GM12878 (cell line): ENCODE results near the gene SRP14.

Experiments used
- CBX3 ChIP-seq: fragments of 200-600 bp; sonication (generic); IDR thresholded peaks from 2 replicates; pipeline ENCODE4 v1.6.1; 2016; ENCODE audit warnings: low read depth, borderline replicate concordance
- CEBPB ChIP-seq, 2 experiments: fragments of 150-350 bp in 1 of 2; IDR thresholded peaks; 2 replicates each; pipeline ENCODE4 v1.6.1; 2012 to 2014; ENCODE audit warnings: low read depth in 2 of 2, low read length in 2 of 2, borderline replicate concordance in 1 of 2, inconsistent platforms in 1 of 2
- CHD4 ChIP-seq: fragments of 200-600 bp; sonication (generic); IDR thresholded peaks from 2 replicates; pipeline ENCODE4 v1.6.1; 2016; ENCODE audit warnings: mild to moderate bottlenecking
- CREB1 ChIP-seq: IDR thresholded peaks from 2 replicates; pipeline ENCODE4 v1.6.1; 2012; ENCODE audit warnings: low read depth, mild to moderate bottlenecking, inconsistent platforms
- EZH2 ChIP-seq: IDR thresholded peaks from 2 replicates; pipeline ENCODE4 v1.6.1; 2012; ENCODE audit warnings: low read depth, mild to moderate bottlenecking, control low read depth, inconsistent platforms, low read length, borderline replicate concordance; ENCODE audit not compliant: control insufficient read depth
- FOS ChIP-seq: IDR thresholded peaks from 3 replicates; pipeline ENCODE4 v1.6.1; 2011; ENCODE audit warnings: borderline replicate concordance; ENCODE audit not compliant: insufficient read length; ENCODE audit errors: extremely low read depth
- LARP7 ChIP-seq: fragments of 450-650 bp; IDR thresholded peaks from 2 replicates; pipeline ENCODE4 v1.6.1; 2017; ENCODE audit warnings: mild to moderate bottlenecking
- NR2C2 ChIP-seq: IDR thresholded peaks from 2 replicates; pipeline ENCODE4 v1.6.1; 2011; ENCODE audit warnings: borderline replicate concordance, low read depth; ENCODE audit not compliant: control insufficient read depth, insufficient read length
- RAD21 ChIP-seq: IDR thresholded peaks from 2 replicates; pipeline ENCODE4 v1.6.1; 2011; ENCODE audit warnings: mild to moderate bottlenecking, low read depth, low read length, moderate library complexity; ENCODE audit not compliant: insufficient read depth
- SMAD1 ChIP-seq: fragments of 450-650 bp; IDR thresholded peaks from 2 replicates; pipeline ENCODE4 v1.6.1; 2018; ENCODE audit warnings: mild to moderate bottlenecking, low read depth; ENCODE audit not compliant: partially characterized antibody
- ZNF384 ChIP-seq: IDR thresholded peaks from 2 replicates; pipeline ENCODE4 v1.6.1; 2012; ENCODE audit warnings: low read depth, mild to moderate bottlenecking, low read length, improper control_type of control experiment, borderline replicate concordance
- TF ChIP-seq, protein P1 (sequence below), 3 experiments: IDR thresholded peaks in 2 of 3; conservative IDR thresholded peaks in 1 of 3; 2 replicates each; pipeline ENCODE4 v1.5.1; 2011; ENCODE audit warnings: low read depth in 3 of 3, low read length in 3 of 3, mild to moderate bottlenecking in 3 of 3, control low read depth in 2 of 3, moderate library complexity in 2 of 3, inconsistent platforms in 1 of 3, mixed read lengths in 1 of 3; ENCODE audit not compliant: control insufficient read depth in 2 of 3, insufficient read depth in 1 of 3; ENCODE audit errors: extremely low read depth in 1 of 3
- TF ChIP-seq, protein P2 (sequence below): IDR thresholded peaks from 2 replicates; pipeline ENCODE4 v1.6.1; 2011; ENCODE audit warnings: borderline replicate concordance, low read depth, mild to moderate bottlenecking, moderate library complexity, mixed read lengths, low read length; ENCODE audit not compliant: insufficient read depth; ENCODE audit errors: extremely low read length

DNA sequence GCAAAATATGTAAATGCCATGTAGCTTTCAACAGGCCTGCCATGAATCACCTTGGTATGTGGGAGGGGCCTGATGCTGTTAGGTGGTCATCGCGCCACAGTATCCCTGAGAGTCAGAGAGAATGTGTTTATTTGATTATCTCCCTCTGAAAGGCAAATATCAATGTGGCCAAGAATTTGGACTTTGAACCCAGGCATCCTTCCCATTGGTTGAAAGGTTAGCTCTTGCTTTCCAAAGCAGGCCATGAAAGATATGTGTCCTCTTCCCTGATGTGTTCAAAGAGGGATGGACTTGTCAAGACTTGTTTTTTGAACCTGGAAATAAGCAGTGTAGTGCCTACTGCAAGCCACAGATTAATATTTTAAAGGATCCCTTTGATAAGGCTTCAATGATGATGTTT lies 36.7 kb downstream of the SRP14 start:
- TF ChIP-seq RAD21, result no peak
- TF ChIP-seq FOS, result no peak
- TF ChIP-seq, protein P1, sequence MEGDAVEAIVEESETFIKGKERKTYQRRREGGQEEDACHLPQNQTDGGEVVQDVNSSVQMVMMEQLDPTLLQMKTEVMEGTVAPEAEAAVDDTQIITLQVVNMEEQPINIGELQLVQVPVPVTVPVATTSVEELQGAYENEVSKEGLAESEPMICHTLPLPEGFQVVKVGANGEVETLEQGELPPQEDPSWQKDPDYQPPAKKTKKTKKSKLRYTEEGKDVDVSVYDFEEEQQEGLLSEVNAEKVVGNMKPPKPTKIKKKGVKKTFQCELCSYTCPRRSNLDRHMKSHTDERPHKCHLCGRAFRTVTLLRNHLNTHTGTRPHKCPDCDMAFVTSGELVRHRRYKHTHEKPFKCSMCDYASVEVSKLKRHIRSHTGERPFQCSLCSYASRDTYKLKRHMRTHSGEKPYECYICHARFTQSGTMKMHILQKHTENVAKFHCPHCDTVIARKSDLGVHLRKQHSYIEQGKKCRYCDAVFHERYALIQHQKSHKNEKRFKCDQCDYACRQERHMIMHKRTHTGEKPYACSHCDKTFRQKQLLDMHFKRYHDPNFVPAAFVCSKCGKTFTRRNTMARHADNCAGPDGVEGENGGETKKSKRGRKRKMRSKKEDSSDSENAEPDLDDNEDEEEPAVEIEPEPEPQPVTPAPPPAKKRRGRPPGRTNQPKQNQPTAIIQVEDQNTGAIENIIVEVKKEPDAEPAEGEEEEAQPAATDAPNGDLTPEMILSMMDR (IDR thresholded peaks at IDR 0.05 in 2 of 3, conservative IDR thresholded peaks at IDR 0.05 in 1 of 3; ENCODE audit: control insufficient read depth in 2 of 3, extremely low read depth in 1 of 3, insufficient read depth in 1 of 3, low read depth in 3 of 3, low read length in 3 of 3), result no peak
- TF ChIP-seq CEBPB (IDR thresholded peaks at IDR 0.05; ENCODE audit: borderline replicate concordance in 1 of 2, low read depth in 2 of 2, low read length in 2 of 2), result no peak
- TF ChIP-seq EZH2, result no peak
- TF ChIP-seq NR2C2, result no peak
- no peak for TF ChIP-seq ZNF384
- TF ChIP-seq LARP7, result no peak
- TF ChIP-seq CREB1, result no peak
- TF ChIP-seq, protein P2, sequence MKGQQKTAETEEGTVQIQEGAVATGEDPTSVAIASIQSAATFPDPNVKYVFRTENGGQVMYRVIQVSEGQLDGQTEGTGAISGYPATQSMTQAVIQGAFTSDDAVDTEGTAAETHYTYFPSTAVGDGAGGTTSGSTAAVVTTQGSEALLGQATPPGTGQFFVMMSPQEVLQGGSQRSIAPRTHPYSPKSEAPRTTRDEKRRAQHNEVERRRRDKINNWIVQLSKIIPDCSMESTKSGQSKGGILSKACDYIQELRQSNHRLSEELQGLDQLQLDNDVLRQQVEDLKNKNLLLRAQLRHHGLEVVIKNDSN, result no peak
- no peak for TF ChIP-seq SMAD1
- no peak for TF ChIP-seq CBX3
- TF ChIP-seq CHD4, result no peak
